PFSK-1 (cell line): ENCODE measurements around the gene SLC9A2.

ENCODE experiments used
- FOXP2 ChIP-seq: optimal IDR thresholded peaks from 2 replicates; pipeline ENCODE3; 2011; ENCODE audit warnings: borderline replicate concordance, control low read depth, inconsistent platforms; ENCODE audit not compliant: insufficient read depth; ENCODE audit errors: extremely low read length, extremely low read depth
- POLR2AphosphoS5 ChIP-seq: IDR thresholded peaks from 2 replicates; pipeline ENCODE4 v1.6.1; 2012; ENCODE audit warnings: low read depth, mild to moderate bottlenecking, control low read depth, low read length, moderate library complexity
- SIN3A ChIP-seq: IDR thresholded peaks from 2 replicates; pipeline ENCODE4 v1.6.1; 2012; ENCODE audit warnings: mild to moderate bottlenecking, low read length, moderate library complexity, borderline replicate concordance; ENCODE audit not compliant: insufficient read depth
- TAF1 ChIP-seq: IDR thresholded peaks from 2 replicates; pipeline ENCODE4 v1.6.1; 2012; ENCODE audit warnings: low read length, control low read depth, borderline replicate concordance; ENCODE audit not compliant: insufficient read depth
- TF ChIP-seq, protein P1 (sequence below), 2 experiments: IDR thresholded peaks; 2 replicates each; pipeline versions ENCODE4 v1.6.1 to v1.8.0; 2011 to 2012; ENCODE audit warnings: low read depth in 2 of 2, low read length in 2 of 2, control low read depth in 1 of 2, inconsistent platforms in 1 of 2, mild to moderate bottlenecking in 1 of 2, moderate library complexity in 1 of 2; ENCODE audit not compliant: insufficient read depth in 1 of 2

SLC9A2 gene

DNA sequence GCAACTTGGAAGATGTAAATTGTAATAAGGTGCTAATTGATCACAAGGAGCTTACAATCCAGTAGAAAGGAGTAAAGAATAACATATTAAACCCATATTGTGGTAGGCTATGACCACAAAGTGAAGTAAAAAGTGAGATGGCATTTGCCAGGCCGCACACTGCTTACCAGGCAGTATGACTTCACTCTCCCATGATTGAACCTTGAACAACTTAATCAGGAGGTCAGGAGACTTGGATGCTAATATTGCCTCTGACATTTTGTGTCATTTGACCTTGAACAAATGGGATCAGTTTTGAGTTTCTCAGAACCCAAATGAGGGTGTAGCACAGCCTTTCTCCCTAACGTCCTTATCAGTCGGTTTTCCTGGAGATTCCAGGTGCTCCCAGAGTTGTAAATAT is 44.0 kb downstream of the SLC9A2 start:
- no peak for TF ChIP-seq SIN3A
- no peak for TF ChIP-seq TAF1
- TF ChIP-seq, protein P1, sequence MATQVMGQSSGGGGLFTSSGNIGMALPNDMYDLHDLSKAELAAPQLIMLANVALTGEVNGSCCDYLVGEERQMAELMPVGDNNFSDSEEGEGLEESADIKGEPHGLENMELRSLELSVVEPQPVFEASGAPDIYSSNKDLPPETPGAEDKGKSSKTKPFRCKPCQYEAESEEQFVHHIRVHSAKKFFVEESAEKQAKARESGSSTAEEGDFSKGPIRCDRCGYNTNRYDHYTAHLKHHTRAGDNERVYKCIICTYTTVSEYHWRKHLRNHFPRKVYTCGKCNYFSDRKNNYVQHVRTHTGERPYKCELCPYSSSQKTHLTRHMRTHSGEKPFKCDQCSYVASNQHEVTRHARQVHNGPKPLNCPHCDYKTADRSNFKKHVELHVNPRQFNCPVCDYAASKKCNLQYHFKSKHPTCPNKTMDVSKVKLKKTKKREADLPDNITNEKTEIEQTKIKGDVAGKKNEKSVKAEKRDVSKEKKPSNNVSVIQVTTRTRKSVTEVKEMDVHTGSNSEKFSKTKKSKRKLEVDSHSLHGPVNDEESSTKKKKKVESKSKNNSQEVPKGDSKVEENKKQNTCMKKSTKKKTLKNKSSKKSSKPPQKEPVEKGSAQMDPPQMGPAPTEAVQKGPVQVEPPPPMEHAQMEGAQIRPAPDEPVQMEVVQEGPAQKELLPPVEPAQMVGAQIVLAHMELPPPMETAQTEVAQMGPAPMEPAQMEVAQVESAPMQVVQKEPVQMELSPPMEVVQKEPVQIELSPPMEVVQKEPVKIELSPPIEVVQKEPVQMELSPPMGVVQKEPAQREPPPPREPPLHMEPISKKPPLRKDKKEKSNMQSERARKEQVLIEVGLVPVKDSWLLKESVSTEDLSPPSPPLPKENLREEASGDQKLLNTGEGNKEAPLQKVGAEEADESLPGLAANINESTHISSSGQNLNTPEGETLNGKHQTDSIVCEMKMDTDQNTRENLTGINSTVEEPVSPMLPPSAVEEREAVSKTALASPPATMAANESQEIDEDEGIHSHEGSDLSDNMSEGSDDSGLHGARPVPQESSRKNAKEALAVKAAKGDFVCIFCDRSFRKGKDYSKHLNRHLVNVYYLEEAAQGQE (IDR thresholded peaks at IDR 0.05; ENCODE audit: insufficient read depth in 1 of 2, low read depth in 2 of 2, low read length in 2 of 2), result no peak
- no peak for TF ChIP-seq FOXP2
- TF ChIP-seq POLR2AphosphoS5, result no peak

DNA sequence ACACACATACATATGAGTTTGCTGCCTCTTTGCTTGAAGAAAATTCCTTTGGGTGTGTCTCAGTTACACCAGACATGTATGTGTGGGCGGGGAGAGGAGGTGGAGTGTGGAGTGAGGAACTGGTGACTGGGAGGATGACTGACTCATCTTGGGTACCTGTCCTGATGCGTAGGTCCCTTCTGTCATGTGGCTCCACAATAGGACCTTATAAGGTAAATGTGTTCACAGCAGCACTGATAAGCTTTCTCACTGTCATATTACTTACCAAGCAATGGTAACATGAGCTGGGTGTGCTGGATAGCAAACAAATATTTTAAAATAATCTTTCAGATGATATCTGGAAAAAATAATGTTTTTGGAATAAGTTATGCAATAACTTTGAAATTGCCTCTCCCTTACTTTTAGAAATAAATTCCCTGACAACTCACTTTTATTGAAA is 45.1 kb downstream of the SLC9A2 start:
- TF ChIP-seq FOXP2, result no peak
- no peak for TF ChIP-seq TAF1
- TF ChIP-seq, protein P1 (IDR thresholded peaks at IDR 0.05; ENCODE audit: insufficient read depth in 1 of 2, low read depth in 2 of 2, low read length in 2 of 2), result no peak
- TF ChIP-seq SIN3A, result no peak
- no peak for TF ChIP-seq POLR2AphosphoS5

DNA sequence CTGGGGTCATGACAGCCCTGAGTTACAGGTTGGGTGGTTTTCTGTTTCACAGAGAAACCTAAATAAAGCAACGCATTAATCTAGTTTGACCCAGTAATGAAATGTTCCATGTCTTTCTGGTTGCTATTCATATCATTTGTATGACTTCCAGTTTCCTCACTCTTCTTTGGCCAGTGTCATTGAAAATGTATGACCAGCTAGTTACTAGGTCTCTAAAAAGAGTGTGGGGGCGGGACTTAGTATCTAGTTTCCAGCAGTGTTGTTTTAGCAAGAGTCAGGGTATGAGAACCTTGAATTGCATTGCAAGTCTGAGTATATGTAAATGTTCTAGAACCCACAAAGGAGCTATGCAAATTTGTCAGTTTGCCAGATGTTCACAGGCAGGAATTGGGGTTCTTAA is 47.7 kb downstream of the SLC9A2 start:
- no peak for TF ChIP-seq SIN3A
- TF ChIP-seq TAF1, result no peak
- TF ChIP-seq POLR2AphosphoS5, result no peak
- TF ChIP-seq FOXP2, result no peak
- TF ChIP-seq, protein P1 (IDR thresholded peaks at IDR 0.05; ENCODE audit: insufficient read depth in 1 of 2, low read depth in 2 of 2, low read length in 2 of 2), result no peak

DNA sequence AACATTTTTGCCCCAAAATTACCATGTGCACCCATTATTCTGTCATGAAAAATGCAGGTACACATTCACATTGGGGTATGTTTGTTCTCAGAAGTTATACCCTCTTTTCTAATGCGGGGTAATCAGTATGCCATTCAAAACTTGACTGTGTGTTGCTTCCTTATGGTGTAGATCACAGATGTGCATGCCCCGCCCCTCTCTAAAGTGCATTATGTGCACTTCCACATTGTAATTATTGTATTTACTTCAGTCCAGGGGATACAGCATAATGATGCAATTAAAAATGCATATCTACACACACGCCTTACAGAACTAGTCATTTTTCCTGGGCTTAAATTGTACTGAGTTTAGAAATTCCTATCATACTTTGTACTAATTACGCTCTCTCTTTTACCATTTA is 48.8 kb downstream of the SLC9A2 start:
- TF ChIP-seq TAF1 (no peak), POLR2AphosphoS5 (no peak), FOXP2 (no peak), SIN3A (no peak)
- TF ChIP-seq, protein P1 (IDR thresholded peaks at IDR 0.05; ENCODE audit: insufficient read depth in 1 of 2, low read depth in 2 of 2, low read length in 2 of 2), result no peak

DNA sequence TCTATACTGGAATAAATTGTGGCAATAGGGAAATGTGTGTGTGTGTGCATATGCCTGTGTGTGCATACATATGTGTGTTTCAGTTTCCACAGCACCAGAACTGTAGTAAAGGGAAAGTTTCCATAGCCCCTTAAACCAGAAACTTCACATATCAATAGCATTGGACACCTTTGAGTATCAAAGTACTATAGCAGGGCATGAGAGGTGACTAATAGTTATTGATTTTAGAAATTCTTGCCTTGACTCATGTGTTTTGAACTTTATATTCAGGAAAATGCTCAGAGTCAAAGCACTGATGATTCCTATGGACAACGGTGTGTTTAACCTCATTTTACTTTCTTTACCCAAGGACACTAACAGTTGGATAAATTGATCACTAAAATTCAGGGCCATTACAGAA is 50.0 kb downstream of the SLC9A2 start:
- TF ChIP-seq, protein P1 (IDR thresholded peaks at IDR 0.05; ENCODE audit: insufficient read depth in 1 of 2, low read depth in 2 of 2, low read length in 2 of 2), result no peak
- TF ChIP-seq TAF1 (no peak), SIN3A (no peak), POLR2AphosphoS5 (no peak), FOXP2 (no peak)
